HEK293 (cell line): ENCODE results near the gene MAD2L1BP.
A peak's percentile ranks its signal among the peaks of the same experiment; 100 is the strongest.

Experiments used
- KLF7 ChIP-seq: fragments of 450-650 bp; formaldehyde crosslinking; IDR thresholded peaks from 2 replicates; pipeline ENCODE4 v1.5.1; 2016; ENCODE audit warnings: missing biosample characterization, missing genetic modification characterization, borderline replicate concordance
- OVOL3 ChIP-seq: fragments of 450-650 bp; formaldehyde crosslinking; IDR thresholded peaks from 2 replicates; pipeline ENCODE4 v1.5.1; 2016; ENCODE audit warnings: missing biosample characterization, missing genetic modification characterization
- SP3 ChIP-seq: fragments of 450-650 bp; formaldehyde crosslinking; IDR thresholded peaks from 2 replicates; pipeline ENCODE4 v1.5.1; 2016; ENCODE audit warnings: missing biosample characterization, missing genetic modification characterization
- ZFP37 ChIP-seq: fragments of 450-650 bp; formaldehyde crosslinking; IDR thresholded peaks from 2 replicates; pipeline ENCODE4 v1.5.1; 2016; ENCODE audit warnings: missing biosample characterization, missing genetic modification characterization
- ZNF121 ChIP-seq: fragments of 450-650 bp; formaldehyde crosslinking; IDR thresholded peaks from 2 replicates; pipeline ENCODE4 v1.5.1; 2016; ENCODE audit warnings: missing biosample characterization, missing genetic modification characterization
- ZNF202 ChIP-seq: fragments of 450-650 bp; formaldehyde crosslinking; IDR thresholded peaks from 2 replicates; pipeline ENCODE4 v1.5.1; 2016; ENCODE audit warnings: missing biosample characterization, missing genetic modification characterization, borderline replicate concordance
- ZNF366 ChIP-seq: fragments of 450-650 bp; formaldehyde crosslinking; conservative IDR thresholded peaks from 2 replicates; pipeline ENCODE4 v1.5.1; 2016; ENCODE audit warnings: missing biosample characterization, missing genetic modification characterization
- ZNF423 ChIP-seq: fragments of 450-650 bp; formaldehyde crosslinking; IDR thresholded peaks from 2 replicates; pipeline ENCODE4 v1.5.1; 2016; ENCODE audit warnings: missing biosample characterization, missing genetic modification characterization
- ZNF529 ChIP-seq: fragments of 450-650 bp; formaldehyde crosslinking; IDR thresholded peaks from 2 replicates; pipeline ENCODE4 v1.5.1; 2017; ENCODE audit warnings: missing genetic modification characterization, missing biosample characterization; ENCODE audit not compliant: insufficient replicate concordance
- ZSCAN16 ChIP-seq: fragments of 450-650 bp; formaldehyde crosslinking; IDR thresholded peaks from 2 replicates; pipeline ENCODE4 v1.5.1; 2016; ENCODE audit warnings: missing biosample characterization, missing genetic modification characterization
- ZXDB ChIP-seq: fragments of 450-650 bp; formaldehyde crosslinking; IDR thresholded peaks from 2 replicates; pipeline ENCODE4 v1.5.1; 2016; ENCODE audit warnings: missing biosample characterization, missing genetic modification characterization
- TF ChIP-seq, protein P1 (sequence below): fragments of 450-650 bp; formaldehyde crosslinking; IDR thresholded peaks from 2 replicates; pipeline ENCODE4 v1.5.1; 2016; ENCODE audit warnings: missing biosample characterization, missing genetic modification characterization
- TF ChIP-seq, protein P2 (sequence below): IDR thresholded peaks from 2 replicates; pipeline ENCODE4 v1.6.1; 2011; ENCODE audit warnings: mild to moderate bottlenecking, low read depth, low read length, borderline replicate concordance
- TF ChIP-seq, protein P3 (sequence below): fragments of 450-650 bp; formaldehyde crosslinking; IDR thresholded peaks from 2 replicates; pipeline ENCODE4 v1.5.1; 2016; ENCODE audit warnings: missing biosample characterization, missing genetic modification characterization
- TF ChIP-seq, protein P4 (sequence below): fragments of 450-650 bp; formaldehyde crosslinking; IDR thresholded peaks from 2 replicates; pipeline ENCODE4 v1.5.1; 2016; ENCODE audit warnings: missing biosample characterization, missing genetic modification characterization, borderline replicate concordance
- TF ChIP-seq, protein P5 (sequence below): fragments of 450-650 bp; formaldehyde crosslinking; conservative IDR thresholded peaks from 2 replicates; pipeline ENCODE4 v1.5.1; 2016; ENCODE audit warnings: low read depth, missing biosample characterization, missing genetic modification characterization
- TF ChIP-seq, protein P6 (sequence below): fragments of 450-650 bp; formaldehyde crosslinking; conservative IDR thresholded peaks from 2 replicates; pipeline ENCODE4 v1.5.1; 2016; ENCODE audit warnings: low read depth, missing biosample characterization, missing genetic modification characterization
- TF ChIP-seq, protein P7 (sequence below): fragments of 450-650 bp; formaldehyde crosslinking; IDR thresholded peaks from 2 replicates; pipeline ENCODE4 v1.5.1; 2016; ENCODE audit warnings: missing biosample characterization, missing genetic modification characterization
- TF ChIP-seq, protein P8 (sequence below): fragments of 450-650 bp; formaldehyde crosslinking; IDR thresholded peaks from 2 replicates; pipeline ENCODE4 v1.5.1; 2016; ENCODE audit warnings: missing biosample characterization, missing genetic modification characterization

Gene MAD2L1BP

DNA sequence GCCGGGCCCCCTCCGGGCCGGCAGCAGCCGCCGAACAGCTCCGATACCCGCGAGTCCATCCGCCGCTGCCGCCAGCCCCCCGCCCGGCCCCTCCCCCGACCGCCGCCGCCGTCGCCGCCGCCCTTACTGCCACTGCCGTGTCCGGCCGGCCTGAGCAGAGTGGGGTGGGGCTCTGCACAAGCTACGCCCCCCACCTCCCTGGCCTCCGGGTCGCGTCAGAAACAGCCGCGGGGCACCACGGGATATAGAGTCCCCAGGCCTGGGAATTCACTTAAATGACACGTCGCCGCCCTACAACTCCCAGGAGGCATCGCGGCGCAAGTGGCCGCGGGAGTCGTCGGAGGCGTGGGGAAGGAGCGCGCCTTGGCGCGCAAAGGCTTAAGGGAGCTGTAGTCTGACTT lies 6.5 kb upstream of the MAD2L1BP start, which contains the start of gene GTPBP2 (continued):
- TF ChIP-seq KLF7 (tag by site-specific recombination): no peak
- no peak for TF ChIP-seq ZSCAN16
- no peak for TF ChIP-seq ZNF529 (tag by site-specific recombination)
- TF ChIP-seq ZNF121 (tag by site-specific recombination): no peak
- TF ChIP-seq OVOL3 (tag by site-specific recombination): no peak; the same call in 1 of the 2 replicates
- TF ChIP-seq ZNF202 (tag by site-specific recombination): no peak
- TF ChIP-seq, protein P1, sequence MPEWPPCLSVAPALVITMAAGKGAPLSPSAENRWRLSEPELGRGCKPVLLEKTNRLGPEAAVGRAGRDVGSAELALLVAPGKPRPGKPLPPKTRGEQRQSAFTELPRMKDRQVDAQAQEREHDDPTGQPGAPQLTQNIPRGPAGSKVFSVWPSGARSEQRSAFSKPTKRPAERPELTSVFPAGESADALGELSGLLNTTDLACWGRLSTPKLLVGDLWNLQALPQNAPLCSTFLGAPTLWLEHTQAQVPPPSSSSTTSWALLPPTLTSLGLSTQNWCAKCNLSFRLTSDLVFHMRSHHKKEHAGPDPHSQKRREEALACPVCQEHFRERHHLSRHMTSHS (tag by site-specific recombination): no peak
- TF ChIP-seq, protein P2, sequence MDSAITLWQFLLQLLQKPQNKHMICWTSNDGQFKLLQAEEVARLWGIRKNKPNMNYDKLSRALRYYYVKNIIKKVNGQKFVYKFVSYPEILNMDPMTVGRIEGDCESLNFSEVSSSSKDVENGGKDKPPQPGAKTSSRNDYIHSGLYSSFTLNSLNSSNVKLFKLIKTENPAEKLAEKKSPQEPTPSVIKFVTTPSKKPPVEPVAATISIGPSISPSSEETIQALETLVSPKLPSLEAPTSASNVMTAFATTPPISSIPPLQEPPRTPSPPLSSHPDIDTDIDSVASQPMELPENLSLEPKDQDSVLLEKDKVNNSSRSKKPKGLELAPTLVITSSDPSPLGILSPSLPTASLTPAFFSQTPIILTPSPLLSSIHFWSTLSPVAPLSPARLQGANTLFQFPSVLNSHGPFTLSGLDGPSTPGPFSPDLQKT: no peak
- TF ChIP-seq, protein P3, sequence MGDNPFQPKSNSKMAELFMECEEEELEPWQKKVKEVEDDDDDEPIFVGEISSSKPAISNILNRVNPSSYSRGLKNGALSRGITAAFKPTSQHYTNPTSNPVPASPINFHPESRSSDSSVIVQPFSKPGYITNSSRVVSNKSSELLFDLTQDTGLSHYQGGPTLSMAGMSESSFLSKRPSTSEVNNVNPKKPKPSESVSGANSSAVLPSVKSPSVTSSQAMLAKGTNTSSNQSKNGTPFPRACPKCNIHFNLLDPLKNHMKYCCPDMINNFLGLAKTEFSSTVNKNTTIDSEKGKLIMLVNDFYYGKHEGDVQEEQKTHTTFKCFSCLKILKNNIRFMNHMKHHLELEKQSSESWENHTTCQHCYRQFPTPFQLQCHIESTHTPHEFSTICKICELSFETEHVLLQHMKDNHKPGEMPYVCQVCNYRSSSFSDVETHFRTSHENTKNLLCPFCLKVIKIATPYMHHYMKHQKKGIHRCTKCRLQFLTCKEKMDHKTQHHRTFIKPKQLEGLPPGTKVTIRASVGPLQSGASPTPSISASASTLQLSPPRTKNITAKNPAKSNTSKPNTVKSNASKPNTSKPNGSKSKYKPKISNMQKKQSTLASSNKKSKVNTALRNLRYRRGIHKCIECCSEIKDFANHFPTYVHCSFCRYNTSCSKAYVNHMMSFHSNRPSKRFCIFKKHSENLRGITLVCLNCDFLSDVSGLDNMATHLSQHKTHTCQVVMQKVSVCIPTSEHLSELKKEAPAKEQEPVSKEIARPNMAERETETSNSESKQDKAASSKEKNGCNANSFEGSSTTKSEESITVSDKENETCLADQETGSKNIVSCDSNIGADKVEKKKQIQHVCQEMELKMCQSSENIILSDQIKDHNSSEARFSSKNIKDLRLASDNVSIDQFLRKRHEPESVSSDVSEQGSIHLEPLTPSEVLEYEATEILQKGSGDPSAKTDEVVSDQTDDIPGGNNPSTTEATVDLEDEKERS (tag by site-specific recombination): no peak
- TF ChIP-seq, protein P4, sequence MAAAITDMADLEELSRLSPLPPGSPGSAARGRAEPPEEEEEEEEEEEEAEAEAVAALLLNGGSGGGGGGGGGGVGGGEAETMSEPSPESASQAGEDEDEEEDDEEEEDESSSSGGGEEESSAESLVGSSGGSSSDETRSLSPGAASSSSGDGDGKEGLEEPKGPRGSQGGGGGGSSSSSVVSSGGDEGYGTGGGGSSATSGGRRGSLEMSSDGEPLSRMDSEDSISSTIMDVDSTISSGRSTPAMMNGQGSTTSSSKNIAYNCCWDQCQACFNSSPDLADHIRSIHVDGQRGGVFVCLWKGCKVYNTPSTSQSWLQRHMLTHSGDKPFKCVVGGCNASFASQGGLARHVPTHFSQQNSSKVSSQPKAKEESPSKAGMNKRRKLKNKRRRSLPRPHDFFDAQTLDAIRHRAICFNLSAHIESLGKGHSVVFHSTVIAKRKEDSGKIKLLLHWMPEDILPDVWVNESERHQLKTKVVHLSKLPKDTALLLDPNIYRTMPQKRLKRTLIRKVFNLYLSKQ (tag by site-specific recombination): no peak
- no peak for TF ChIP-seq ZNF423 (tag by site-specific recombination)
- TF ChIP-seq, protein P5, sequence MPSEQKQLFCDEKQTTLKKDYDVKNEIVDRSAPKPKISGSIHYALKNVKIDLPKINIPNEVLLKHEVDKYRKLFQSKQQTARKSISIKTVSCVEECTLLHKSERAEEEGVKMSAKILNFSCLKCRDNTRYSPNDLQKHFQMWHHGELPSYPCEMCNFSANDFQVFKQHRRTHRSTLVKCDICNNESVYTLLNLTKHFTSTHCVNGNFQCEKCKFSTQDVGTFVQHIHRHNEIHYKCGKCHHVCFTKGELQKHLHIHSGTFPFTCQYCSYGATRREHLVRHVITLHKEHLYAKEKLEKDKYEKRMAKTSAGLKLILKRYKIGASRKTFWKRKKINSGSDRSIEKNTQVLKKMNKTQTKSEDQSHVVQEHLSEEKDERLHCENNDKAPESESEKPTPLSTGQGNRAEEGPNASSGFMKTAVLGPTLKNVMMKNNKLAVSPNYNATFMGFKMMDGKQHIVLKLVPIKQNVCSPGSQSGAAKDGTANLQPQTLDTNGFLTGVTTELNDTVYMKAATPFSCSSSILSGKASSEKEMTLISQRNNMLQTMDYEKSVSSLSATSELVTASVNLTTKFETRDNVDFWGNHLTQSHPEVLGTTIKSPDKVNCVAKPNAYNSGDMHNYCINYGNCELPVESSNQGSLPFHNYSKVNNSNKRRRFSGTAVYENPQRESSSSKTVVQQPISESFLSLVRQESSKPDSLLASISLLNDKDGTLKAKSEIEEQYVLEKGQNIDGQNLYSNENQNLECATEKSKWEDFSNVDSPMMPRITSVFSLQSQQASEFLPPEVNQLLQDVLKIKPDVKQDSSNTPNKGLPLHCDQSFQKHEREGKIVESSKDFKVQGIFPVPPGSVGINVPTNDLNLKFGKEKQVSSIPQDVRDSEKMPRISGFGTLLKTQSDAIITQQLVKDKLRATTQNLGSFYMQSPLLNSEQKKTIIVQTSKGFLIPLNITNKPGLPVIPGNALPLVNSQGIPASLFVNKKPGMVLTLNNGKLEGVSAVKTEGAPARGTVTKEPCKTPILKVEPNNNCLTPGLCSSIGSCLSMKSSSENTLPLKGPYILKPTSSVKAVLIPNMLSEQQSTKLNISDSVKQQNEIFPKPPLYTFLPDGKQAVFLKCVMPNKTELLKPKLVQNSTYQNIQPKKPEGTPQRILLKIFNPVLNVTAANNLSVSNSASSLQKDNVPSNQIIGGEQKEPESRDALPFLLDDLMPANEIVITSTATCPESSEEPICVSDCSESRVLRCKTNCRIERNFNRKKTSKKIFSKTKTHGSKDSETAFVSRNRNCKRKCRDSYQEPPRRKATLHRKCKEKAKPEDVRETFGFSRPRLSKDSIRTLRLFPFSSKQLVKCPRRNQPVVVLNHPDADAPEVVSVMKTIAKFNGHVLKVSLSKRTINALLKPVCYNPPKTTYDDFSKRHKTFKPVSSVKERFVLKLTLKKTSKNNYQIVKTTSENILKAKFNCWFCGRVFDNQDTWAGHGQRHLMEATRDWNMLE (tag by site-specific recombination): no peak
- TF ChIP-seq, protein P6, sequence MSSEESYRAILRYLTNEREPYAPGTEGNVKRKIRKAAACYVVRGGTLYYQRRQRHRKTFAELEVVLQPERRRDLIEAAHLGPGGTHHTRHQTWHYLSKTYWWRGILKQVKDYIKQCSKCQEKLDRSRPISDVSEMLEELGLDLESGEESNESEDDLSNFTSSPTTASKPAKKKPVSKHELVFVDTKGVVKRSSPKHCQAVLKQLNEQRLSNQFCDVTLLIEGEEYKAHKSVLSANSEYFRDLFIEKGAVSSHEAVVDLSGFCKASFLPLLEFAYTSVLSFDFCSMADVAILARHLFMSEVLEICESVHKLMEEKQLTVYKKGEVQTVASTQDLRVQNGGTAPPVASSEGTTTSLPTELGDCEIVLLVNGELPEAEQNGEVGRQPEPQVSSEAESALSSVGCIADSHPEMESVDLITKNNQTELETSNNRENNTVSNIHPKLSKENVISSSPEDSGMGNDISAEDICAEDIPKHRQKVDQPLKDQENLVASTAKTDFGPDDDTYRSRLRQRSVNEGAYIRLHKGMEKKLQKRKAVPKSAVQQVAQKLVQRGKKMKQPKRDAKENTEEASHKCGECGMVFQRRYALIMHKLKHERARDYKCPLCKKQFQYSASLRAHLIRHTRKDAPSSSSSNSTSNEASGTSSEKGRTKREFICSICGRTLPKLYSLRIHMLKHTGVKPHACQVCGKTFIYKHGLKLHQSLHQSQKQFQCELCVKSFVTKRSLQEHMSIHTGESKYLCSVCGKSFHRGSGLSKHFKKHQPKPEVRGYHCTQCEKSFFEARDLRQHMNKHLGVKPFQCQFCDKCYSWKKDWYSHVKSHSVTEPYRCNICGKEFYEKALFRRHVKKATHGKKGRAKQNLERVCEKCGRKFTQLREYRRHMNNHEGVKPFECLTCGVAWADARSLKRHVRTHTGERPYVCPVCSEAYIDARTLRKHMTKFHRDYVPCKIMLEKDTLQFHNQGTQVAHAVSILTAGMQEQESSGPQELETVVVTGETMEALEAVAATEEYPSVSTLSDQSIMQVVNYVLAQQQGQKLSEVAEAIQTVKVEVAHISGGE: peak; percentile 77
- TF ChIP-seq, protein P7, sequence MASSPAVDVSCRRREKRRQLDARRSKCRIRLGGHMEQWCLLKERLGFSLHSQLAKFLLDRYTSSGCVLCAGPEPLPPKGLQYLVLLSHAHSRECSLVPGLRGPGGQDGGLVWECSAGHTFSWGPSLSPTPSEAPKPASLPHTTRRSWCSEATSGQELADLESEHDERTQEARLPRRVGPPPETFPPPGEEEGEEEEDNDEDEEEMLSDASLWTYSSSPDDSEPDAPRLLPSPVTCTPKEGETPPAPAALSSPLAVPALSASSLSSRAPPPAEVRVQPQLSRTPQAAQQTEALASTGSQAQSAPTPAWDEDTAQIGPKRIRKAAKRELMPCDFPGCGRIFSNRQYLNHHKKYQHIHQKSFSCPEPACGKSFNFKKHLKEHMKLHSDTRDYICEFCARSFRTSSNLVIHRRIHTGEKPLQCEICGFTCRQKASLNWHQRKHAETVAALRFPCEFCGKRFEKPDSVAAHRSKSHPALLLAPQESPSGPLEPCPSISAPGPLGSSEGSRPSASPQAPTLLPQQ: no peak
- no peak for TF ChIP-seq ZFP37 (tag by site-specific recombination)
- TF ChIP-seq SP3: peak; percentile 99
- no peak for TF ChIP-seq ZNF366 (tag by site-specific recombination)
- TF ChIP-seq, protein P8, sequence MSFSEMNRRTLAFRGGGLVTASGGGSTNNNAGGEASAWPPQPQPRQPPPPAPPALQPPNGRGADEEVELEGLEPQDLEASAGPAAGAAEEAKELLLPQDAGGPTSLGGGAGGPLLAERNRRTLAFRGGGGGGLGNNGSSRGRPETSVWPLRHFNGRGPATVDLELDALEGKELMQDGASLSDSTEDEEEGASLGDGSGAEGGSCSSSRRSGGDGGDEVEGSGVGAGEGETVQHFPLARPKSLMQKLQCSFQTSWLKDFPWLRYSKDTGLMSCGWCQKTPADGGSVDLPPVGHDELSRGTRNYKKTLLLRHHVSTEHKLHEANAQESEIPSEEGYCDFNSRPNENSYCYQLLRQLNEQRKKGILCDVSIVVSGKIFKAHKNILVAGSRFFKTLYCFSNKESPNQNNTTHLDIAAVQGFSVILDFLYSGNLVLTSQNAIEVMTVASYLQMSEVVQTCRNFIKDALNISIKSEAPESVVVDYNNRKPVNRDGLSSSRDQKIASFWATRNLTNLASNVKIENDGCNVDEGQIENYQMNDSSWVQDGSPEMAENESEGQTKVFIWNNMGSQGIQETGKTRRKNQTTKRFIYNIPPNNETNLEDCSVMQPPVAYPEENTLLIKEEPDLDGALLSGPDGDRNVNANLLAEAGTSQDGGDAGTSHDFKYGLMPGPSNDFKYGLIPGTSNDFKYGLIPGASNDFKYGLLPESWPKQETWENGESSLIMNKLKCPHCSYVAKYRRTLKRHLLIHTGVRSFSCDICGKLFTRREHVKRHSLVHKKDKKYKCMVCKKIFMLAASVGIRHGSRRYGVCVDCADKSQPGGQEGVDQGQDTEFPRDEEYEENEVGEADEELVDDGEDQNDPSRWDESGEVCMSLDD (tag by site-specific recombination): no peak
- peak; percentile 89 for TF ChIP-seq ZXDB (tag by site-specific recombination)
